ENCODE measurements around the gene ITGA1.
A peak's percentile ranks its signal among the peaks of the same experiment; 100 is the strongest.

Gene ITGA1

GRCh38 chr5:52799983-52800393, 12.3 kb downstream of the ITGA1 start:
- Histone ChIP-seq H3K4me2 (ENCODE audit: low read length) (peak overlapping the region; percentile 94), H3K9me3 (ENCODE audit: insufficient read depth, low read length) (no peaks in the 10 kb centered on the region), H3K4me1 (ENCODE audit: low read length) (peaks cover 36% of the 10 kb centered on the region), H3K79me2 (ENCODE audit: low read length) (peaks cover 66% of the 10 kb centered on the region), H3K4me3 (ENCODE audit: low read length) (peak overlapping the region; percentile 96), H2AFZ (ENCODE audit: low read depth, low read length) (peak overlapping the region; percentile 88; the same call in 1 of the 2 replicates), H4K20me1 (ENCODE audit: insufficient read depth, low read length) (peaks cover 25% of the 10 kb centered on the region), H3K27me3 (ENCODE audit: low read depth, low read length) (no peaks in the 10 kb centered on the region), H3K27ac (ENCODE audit: low read length) (peak overlapping the region; percentile 74), H3K9ac (ENCODE audit: low read length) (peak overlapping the region; percentile 92), H3K36me3 (replicated peaks; ENCODE audit: low read depth, low read length) (peaks cover 19% of the 10 kb centered on the region)
- no peak for TF ChIP-seq EZH2phosphoT487 (IDR thresholded peaks at IDR 0.05; ENCODE audit: low read depth)
- no peak for TF ChIP-seq CTCF (IDR thresholded peaks at IDR 0.05; ENCODE audit: low read depth, low read length)

DNA sequence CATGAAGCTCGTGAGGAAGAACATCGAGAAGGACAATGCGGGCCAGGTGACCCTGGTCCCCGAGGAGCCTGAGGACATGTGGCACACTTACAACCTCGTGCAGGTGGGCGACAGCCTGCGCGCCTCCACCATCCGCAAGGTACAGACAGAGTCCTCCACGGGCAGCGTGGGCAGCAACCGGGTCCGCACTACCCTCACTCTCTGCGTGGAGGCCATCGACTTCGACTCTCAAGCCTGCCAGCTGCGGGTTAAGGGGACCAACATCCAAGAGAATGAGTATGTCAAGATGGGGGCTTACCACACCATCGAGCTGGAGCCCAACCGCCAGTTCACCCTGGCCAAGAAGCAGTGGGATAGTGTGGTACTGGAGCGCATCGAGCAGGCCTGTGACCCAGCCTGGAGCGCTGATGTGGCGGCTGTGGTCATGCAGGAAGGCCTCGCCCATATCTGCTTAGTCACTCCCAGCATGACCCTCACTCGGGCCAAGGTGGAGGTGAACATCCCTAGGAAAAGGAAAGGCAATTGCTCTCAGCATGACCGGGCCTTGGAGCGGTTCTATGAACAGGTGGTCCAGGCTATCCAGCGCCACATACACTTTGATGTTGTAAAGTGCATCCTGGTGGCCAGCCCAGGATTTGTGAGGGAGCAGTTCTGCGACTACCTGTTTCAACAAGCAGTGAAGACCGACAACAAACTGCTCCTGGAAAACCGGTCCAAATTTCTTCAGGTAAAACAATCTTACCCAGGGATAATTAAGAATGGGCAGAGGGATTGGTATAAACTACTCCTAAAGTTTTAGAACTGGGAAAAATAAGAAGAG, 12.9 kb downstream of the ITGA1 start:
- TF ChIP-seq EZH2phosphoT487 (IDR thresholded peaks at IDR 0.05; ENCODE audit: low read depth) (no peak), CTCF (IDR thresholded peaks at IDR 0.05; ENCODE audit: low read depth, low read length) (no peak)
- Histone ChIP-seq H3K79me2 (ENCODE audit: low read length) (peaks cover 72% of the 10 kb centered on the region), H4K20me1 (ENCODE audit: insufficient read depth, low read length) (peaks cover 28% of the 10 kb centered on the region)

DNA sequence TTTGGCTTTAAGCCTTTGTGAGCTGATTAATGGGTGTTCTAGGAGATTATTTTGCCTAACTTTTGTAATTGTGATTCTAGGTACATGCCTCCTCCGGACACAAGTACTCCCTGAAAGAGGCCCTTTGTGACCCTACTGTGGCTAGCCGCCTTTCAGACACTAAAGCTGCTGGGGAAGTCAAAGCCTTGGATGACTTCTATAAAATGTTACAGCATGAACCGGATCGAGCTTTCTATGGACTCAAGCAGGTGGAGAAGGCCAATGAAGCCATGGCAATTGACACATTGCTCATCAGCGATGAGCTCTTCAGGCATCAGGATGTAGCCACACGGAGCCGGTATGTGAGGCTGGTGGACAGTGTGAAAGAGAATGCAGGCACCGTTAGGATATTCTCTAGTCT, 13.6 kb downstream of the ITGA1 start:
- TF ChIP-seq CTCF (IDR thresholded peaks at IDR 0.05; ENCODE audit: low read depth, low read length) = no peak
- TF ChIP-seq EZH2phosphoT487 (IDR thresholded peaks at IDR 0.05; ENCODE audit: low read depth) = no peak
- H3K36me3 ChIP-seq (replicated peaks; ENCODE audit: low read depth, low read length) = peaks cover 25% of the 10 kb centered on the region
- H3K27me3 ChIP-seq (ENCODE audit: low read depth, low read length) = no peaks in the 10 kb centered on the region
- no peak overlapping the region for H2AFZ ChIP-seq (ENCODE audit: low read depth, low read length)
- peaks cover 75% of the 10 kb centered on the region for H3K79me2 ChIP-seq (ENCODE audit: low read length)
- H3K4me3 ChIP-seq (ENCODE audit: low read length) = peak overlapping the region; percentile 96
- no peak overlapping the region for H3K27ac ChIP-seq (ENCODE audit: low read length)
- peaks cover 36% of the 10 kb centered on the region for H3K4me1 ChIP-seq (ENCODE audit: low read length)
- peak overlapping the region; percentile 92 for H3K9ac ChIP-seq (ENCODE audit: low read length)
- H4K20me1 ChIP-seq (ENCODE audit: insufficient read depth, low read length) = peaks cover 28% of the 10 kb centered on the region
- no peaks in the 10 kb centered on the region for H3K9me3 ChIP-seq (ENCODE audit: insufficient read depth, low read length)
- H3K4me2 ChIP-seq (ENCODE audit: low read length) = peak overlapping the region; percentile 94

More for the DNA sequence above, 12.9 kb downstream of the ITGA1 start:
- Histone ChIP-seq H3K27ac (ENCODE audit: low read length) (peak overlapping the region; percentile 74), H2AFZ (ENCODE audit: low read depth, low read length) (peak overlapping the region; percentile 69; the same call in 1 of the 2 replicates), H3K4me2 (ENCODE audit: low read length) (peak overlapping the region; percentile 94), H3K4me3 (ENCODE audit: low read length) (peak overlapping the region; percentile 96), H3K27me3 (ENCODE audit: low read depth, low read length) (no peaks in the 10 kb centered on the region), H3K36me3 (replicated peaks; ENCODE audit: low read depth, low read length) (peaks cover 22% of the 10 kb centered on the region), H3K9me3 (ENCODE audit: insufficient read depth, low read length) (no peaks in the 10 kb centered on the region), H3K9ac (ENCODE audit: low read length) (peak overlapping the region; percentile 92), H3K4me1 (ENCODE audit: low read length) (peaks cover 36% of the 10 kb centered on the region)

DNA sequence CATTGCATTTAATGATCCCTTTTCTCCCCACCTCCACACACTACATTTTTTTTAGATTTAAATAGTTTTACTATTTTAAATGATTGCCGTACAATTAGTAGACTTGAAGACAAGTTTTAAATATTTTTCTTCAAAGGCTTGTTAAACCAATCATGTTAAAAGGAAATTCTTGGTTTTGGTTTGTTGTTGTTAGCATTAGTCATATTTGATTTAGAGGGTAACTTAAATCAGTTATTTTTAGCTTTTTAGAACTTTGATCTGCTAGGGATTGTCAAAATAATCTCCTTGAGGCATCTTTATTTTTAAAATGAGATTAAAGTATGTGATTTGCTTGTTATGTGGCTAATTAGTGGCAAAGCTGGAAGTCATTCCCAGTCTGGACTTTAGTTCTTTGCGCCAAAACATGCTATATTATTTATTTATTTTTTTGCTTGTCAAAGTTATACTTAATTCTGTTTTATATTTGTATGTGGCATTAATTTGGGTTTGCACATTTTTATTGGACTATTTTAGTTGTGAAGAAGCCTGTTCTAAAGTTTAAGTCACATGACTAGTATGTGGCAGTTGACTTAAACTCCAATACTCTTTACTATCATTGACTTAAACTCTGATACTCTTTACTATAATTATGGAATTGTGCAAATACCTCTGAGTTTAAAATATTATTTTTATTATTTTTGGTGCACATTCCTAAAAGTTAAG, 14.7 kb downstream of the ITGA1 start:
- Histone ChIP-seq H3K79me2 (ENCODE audit: low read length) (peaks cover 78% of the 10 kb centered on the region), H2AFZ (ENCODE audit: low read depth, low read length) (no peak overlapping the region), H3K4me3 (ENCODE audit: low read length) (peak overlapping the region; percentile 96; the same call in 1 of the 2 replicates), H4K20me1 (ENCODE audit: insufficient read depth, low read length) (peaks cover 28% of the 10 kb centered on the region), H3K27me3 (ENCODE audit: low read depth, low read length) (no peaks in the 10 kb centered on the region), H3K9ac (ENCODE audit: low read length) (no peak overlapping the region), H3K4me1 (ENCODE audit: low read length) (peaks cover 31% of the 10 kb centered on the region), H3K9me3 (ENCODE audit: insufficient read depth, low read length) (no peaks in the 10 kb centered on the region), H3K4me2 (ENCODE audit: low read length) (peak overlapping the region; percentile 94), H3K36me3 (replicated peaks; ENCODE audit: low read depth, low read length) (peaks cover 25% of the 10 kb centered on the region), H3K27ac (ENCODE audit: low read length) (no peak overlapping the region)
- TF ChIP-seq EZH2phosphoT487 (IDR thresholded peaks at IDR 0.05; ENCODE audit: low read depth) = no peak
- TF ChIP-seq CTCF (IDR thresholded peaks at IDR 0.05; ENCODE audit: low read depth, low read length) = no peak
